Breast epithelium (tissue), 4 donors: ENCODE measurements around the gene SS18L1. TPM values are rescaled to one million over a fixed set of nuclear protein-coding genes. Genes with fewer than 3 reads are reported as not detected.
A peak's percentile ranks its signal among the peaks of the same experiment; 100 is the strongest.

Experiments
- DNase-seq, 2 donors: peaks; one replicate each; pipeline ENCODE4 v3.0.0-alpha.2; 2019; ENCODE audit warnings: low spot score in 2 of 2
- H3K27ac ChIP-seq, 2 donors: fragments of 200-600 bp; sonication (generic) in 1 of 2; one replicate each; pipeline ENCODE4 v1.5.1; 2016 to 2019; ENCODE audit warnings: mild to moderate bottlenecking in 1 of 2
- H3K27me3 ChIP-seq, 2 donors: fragments of 200-600 bp; sonication (generic) in 1 of 2; one replicate each; pipeline versions ENCODE4 v1.5.1 to v1.6.0; 2017 to 2019; ENCODE audit warnings: control low read depth in 1 of 2, mild to moderate bottlenecking in 1 of 2
- H3K36me3 ChIP-seq: fragments of 200-600 bp; one replicate; pipeline ENCODE4 v1.5.1; 2019
- H3K4me1 ChIP-seq, 2 donors: fragments of 200-600 bp; sonication (generic); one replicate each; pipeline ENCODE4 v1.5.1; 2016 to 2019; ENCODE audit warnings: control low read depth in 1 of 2
- H3K4me3 ChIP-seq, 3 donors: fragments of 200-600 bp; sonication (generic); 1 replicate in 2 of 3; 2 replicates in 1 of 3; pipeline ENCODE4 v1.5.1; 2016 to 2019; ENCODE audit warnings: mild to moderate bottlenecking in 3 of 3, moderate library complexity in 2 of 3
- H3K9me3 ChIP-seq, 2 donors: fragments of 200-600 bp; sonication (generic) in 1 of 2; one replicate each; pipeline ENCODE4 v1.5.1; 2016 to 2019; ENCODE audit warnings: control low read depth in 1 of 2
- CTCF ChIP-seq, 3 donors: fragments of 450-650 bp; IDR thresholded peaks; one replicate each; pipeline ENCODE4 v1.5.1; 2016 to 2017; ENCODE audit warnings: antibody characterized with exemption in 3 of 3, mild to moderate bottlenecking in 3 of 3, moderate library complexity in 3 of 3
- POLR2A ChIP-seq: fragments of 450-650 bp; IDR thresholded peaks from one replicate; pipeline ENCODE4 v1.6.1; 2016; ENCODE audit warnings: antibody characterized with exemption, mild to moderate bottlenecking, moderate library complexity
- POLR2AphosphoS5 ChIP-seq, 3 donors: sonication (generic); formaldehyde crosslinking; IDR thresholded peaks; one replicate each; pipeline ENCODE4 v1.6.1; 2017; ENCODE audit warnings: antibody characterized with exemption in 3 of 3
- intact Hi-C: fragments of 100-400 bp; cut with DNase I; formaldehyde crosslinking; loops from one replicate; pipeline ENCODE4 v1.15.1; 2023; ENCODE audit warnings: low total_unique reads
- total RNA-seq, 3 donors: library from RNA; depleted of rRNA; stranded (reverse); fragments of >200 nt; gene quantifications; one replicate each; pipeline ENCODE4 v1.1.0, GENCODE V29; 2016

Gene SS18L1
- total RNA-seq, 3 donors from 2014 or later: 12.5 to 18.4 (median 14.4) TPM

DNA sequence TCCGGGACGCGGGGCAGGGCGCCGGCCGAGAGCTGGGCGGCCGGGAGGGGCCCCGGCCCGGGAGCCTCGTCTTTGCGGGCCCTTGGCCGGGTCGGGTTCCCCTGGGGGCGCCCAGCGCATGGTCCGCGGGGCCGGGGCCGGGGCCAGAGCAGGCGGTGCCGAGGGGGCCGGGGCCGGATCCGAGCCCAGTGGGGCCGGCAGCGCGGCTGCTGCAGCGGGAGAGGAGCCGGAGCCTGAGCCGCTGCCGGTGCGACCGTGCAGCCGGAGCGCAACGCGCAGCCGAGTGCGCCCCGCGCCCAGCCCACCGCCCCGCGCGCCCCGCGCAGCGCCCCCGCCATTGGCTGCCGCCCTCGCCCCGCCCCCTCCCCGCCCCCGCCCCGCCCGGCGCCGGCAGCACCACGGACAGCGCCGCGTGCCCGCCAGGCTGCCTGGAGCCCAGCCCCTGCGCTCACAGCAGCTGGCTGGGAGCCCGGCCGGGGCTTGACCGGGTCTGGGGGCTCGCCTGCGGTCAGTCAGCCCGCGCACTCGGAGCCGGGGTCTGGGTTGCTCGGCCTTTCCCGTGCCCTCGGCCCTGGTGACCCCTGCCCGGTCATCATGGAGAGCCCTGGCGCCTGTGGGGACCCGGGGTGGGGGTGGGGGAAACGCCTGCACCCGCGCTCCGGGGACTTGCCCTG lies 76.6 kb downstream of the SS18L1 start, which contains the start of gene HRH3:
TSS of gene HRH3 (minus strand) at position 287 of the 674 bp plus-strand sequence. CDS start 308 bp downstream, outside the sequence.
- Histone ChIP-seq H3K27me3 (peaks cover 4 to 93% of the 10 kb centered on the region in 2 donors), H3K9me3 (no peaks in the 10 kb centered on the region), H3K36me3 (no peaks in the 10 kb centered on the region), H3K4me3 (peak within 1 kb of the TSS in 2 of 3 donors; percentile 44 to 63), H3K4me1 (peaks cover 6 to 12% of the 10 kb centered on the region in 2 donors), H3K27ac (no peak within 1 kb of the TSS)
- intact Hi-C loops: no loop called here
- no peak for TF ChIP-seq POLR2A
- no peak for TF ChIP-seq POLR2AphosphoS5 (IDR thresholded peaks at IDR 0.05)
- no peak for TF ChIP-seq CTCF (IDR thresholded peaks at IDR 0.05)
- no peak for DNase-seq

DNA sequence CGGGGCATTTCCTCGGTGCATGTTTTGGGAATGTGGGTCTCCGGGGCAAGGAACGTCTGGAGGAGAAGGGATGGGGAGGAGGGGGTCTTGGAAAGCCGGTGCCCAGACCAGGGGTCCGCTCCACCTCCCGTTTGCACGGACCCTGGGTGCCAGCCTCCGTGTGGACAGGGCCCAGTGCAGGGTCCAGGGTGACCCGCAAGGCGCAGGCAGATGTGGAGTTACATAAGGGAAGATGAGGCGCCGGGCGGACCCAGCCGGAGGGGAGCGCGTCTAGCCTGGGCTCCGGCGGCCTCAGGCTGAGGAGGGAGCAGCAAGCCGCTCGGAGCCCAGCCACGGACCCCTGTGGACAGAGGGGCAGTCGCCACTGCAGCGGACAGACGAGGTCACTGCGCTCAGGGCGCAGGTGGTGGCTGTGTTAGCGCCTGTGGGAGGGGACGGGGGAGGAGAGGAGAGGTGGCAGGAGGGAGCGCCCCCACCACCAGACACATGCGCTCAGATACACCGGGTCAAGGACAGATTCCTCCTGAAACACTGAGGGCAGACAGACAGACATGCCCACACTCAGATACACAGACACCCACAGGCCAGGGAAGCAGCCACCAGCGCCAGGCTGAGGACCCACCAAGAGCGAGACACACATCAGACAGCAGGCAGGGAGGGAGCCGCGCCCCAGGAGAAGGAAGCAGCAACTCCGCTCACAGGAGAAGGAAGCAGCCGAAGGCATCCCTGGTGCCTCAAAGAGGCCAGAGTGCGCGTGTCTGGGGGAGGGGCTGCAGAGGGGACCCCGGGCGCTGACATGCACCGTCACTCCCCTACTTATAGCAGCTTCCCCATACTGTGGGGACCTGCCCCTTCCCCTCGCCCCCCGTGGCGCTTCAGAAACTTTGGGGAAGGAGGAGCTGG lies 77.3 kb downstream of the SS18L1 start:
- H3K27me3 ChIP-seq: peaks cover 4 to 86% of the 10 kb centered on the region in 2 donors
- H3K36me3 ChIP-seq: no peaks in the 10 kb centered on the region
- peaks cover 6 to 12% of the 10 kb centered on the region in 2 donors for H3K4me1 ChIP-seq
- no peak for DNase-seq
- peak overlapping the region in 2 of 3 donors; percentile 44 to 63 for H3K4me3 ChIP-seq
- no peaks in the 10 kb centered on the region for H3K9me3 ChIP-seq
- no peak overlapping the region for H3K27ac ChIP-seq
- TF ChIP-seq CTCF (IDR thresholded peaks at IDR 0.05) (no peak), POLR2AphosphoS5 (IDR thresholded peaks at IDR 0.05) (no peak), POLR2A (no peak)
- intact Hi-C loops: no loop called here

GRCh38 chr20:62222266-62222850 lies 78.8 kb downstream of the SS18L1 start:
- Histone ChIP-seq H3K27ac (no peak overlapping the region), H3K4me3 (no peak overlapping the region), H3K9me3 (no peaks in the 10 kb centered on the region), H3K27me3 (peaks cover 3 to 84% of the 10 kb centered on the region in 2 donors), H3K36me3 (no peaks in the 10 kb centered on the region), H3K4me1 (peaks cover 6 to 12% of the 10 kb centered on the region in 2 donors)
- TF ChIP-seq POLR2A: no peak
- TF ChIP-seq CTCF (IDR thresholded peaks at IDR 0.05): no peak
- no peak for TF ChIP-seq POLR2AphosphoS5 (IDR thresholded peaks at IDR 0.05)
- DNase-seq: no peak
- intact Hi-C loops: no loop called here

DNA sequence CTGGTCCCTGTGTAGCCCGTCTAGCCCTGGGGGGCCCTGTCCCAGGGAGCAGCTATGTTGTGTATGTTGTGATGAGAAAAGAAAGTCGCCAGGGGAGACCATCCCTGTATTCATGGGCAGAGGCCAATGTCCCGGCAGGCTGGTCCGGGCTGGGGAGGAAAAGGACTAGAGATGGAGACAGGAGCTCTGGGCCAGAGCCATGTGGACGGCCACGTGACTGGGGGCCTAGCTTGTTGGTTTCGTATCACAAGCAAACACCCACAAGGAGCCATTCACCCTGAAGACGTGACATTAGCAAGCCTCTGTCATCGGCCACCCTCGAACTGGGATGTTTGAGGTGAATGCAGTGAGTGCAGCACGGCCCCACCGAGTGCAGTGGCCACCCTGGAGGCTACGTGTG lies 79.4 kb downstream of the SS18L1 start:
- Histone ChIP-seq H3K4me1 (peaks cover 6 to 12% of the 10 kb centered on the region in 2 donors), H3K36me3 (no peaks in the 10 kb centered on the region), H3K4me3 (no peak overlapping the region), H3K27ac (no peak overlapping the region), H3K9me3 (no peaks in the 10 kb centered on the region), H3K27me3 (peaks cover 0 to 84% of the 10 kb centered on the region in 2 donors)
- intact Hi-C loops: no loop called here
- TF ChIP-seq CTCF (IDR thresholded peaks at IDR 0.05) (no peak), POLR2A (no peak), POLR2AphosphoS5 (IDR thresholded peaks at IDR 0.05) (no peak)
- no peak for DNase-seq
